ENCODE data around the gene VTI1A.

DNA sequence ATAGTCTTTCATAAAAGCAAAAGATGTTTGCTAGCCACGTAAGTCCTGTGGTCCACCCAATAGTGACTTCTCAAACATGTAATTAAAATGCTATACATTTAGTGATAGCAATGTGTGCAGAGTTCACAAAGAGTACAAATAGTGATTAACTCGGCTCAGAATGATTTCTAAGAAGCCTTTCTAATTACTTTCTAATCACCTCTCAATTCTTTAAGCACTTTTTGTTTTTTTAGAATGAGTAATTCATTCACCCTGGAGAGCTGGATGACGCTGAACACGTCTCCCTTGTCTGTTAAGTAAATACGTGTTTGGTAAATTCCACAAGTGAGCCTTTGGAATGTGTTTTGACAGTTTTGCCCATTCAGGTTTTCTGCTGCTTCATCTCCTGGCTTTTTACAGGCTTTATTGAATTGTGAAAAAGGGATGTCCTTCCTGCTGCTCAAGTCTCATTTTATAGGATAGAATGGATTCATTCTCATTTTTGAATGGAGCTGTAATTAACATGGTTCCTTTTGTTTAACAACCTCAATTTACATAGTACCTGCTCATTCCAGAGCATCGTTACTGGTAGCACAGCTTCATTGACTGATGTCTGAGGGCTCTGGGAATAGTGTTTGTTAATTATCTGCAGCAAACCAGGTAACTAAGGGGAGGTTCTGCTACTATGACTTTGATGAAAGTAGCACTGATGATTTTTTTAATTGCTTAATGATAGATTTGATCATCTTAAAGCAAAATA lies 212.1 kb downstream of the VTI1A start:
- TF ChIP-seq, protein P1, sequence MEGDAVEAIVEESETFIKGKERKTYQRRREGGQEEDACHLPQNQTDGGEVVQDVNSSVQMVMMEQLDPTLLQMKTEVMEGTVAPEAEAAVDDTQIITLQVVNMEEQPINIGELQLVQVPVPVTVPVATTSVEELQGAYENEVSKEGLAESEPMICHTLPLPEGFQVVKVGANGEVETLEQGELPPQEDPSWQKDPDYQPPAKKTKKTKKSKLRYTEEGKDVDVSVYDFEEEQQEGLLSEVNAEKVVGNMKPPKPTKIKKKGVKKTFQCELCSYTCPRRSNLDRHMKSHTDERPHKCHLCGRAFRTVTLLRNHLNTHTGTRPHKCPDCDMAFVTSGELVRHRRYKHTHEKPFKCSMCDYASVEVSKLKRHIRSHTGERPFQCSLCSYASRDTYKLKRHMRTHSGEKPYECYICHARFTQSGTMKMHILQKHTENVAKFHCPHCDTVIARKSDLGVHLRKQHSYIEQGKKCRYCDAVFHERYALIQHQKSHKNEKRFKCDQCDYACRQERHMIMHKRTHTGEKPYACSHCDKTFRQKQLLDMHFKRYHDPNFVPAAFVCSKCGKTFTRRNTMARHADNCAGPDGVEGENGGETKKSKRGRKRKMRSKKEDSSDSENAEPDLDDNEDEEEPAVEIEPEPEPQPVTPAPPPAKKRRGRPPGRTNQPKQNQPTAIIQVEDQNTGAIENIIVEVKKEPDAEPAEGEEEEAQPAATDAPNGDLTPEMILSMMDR (IDR thresholded peaks at IDR 0.05; ENCODE audit: insufficient read depth, low read depth, low read length): no peak
- TF ChIP-seq EZH2 (IDR thresholded peaks at IDR 0.05; ENCODE audit: insufficient read depth, low read length): no peak

Measured in astrocyte (in vitro differentiated cells and primary cell).